GM12878 (cell line): ENCODE measurements around the gene TCERG1L. TPM values are rescaled to one million over a fixed set of nuclear protein-coding genes. Genes with fewer than 3 reads are reported as not detected.

Experiments used
- ATAC-seq: fragments of 200-7000 bp; cut with Tn5 transposase; 3 replicates; pipeline ENCODE4 v1.9.1; 2020; ENCODE audit warnings: mild to moderate bottlenecking, moderate library complexity
- BruUV-seq: library from RNA; stranded (reverse); fragments of 400-500 nt; replicated peaks from 2 replicates; lab custom pipeline; 2021; lab: Mats Ljungman, UMichigan
- CTCF ChIA-PET: fragments of 300-600 bp; sonication (Branson Sonifier 250); formaldehyde crosslinking; extraction: SDS; loops from one replicate; lab custom pipeline; 2021; ENCODE audit warnings: inconsistent platforms; lab: Yijun Ruan, JAX
- POLR2A ChIA-PET: fragments of 350-600 bp; formaldehyde crosslinking; extraction: SDS; loops from one replicate; lab custom pipeline; 2021; ENCODE audit warnings: inconsistent platforms; lab: Charles Lee
- RAD21 ChIA-PET: fragments of 300-600 bp; sonication (Branson Sonifier 250); formaldehyde crosslinking; loops from one replicate; lab custom pipeline; 2023; ENCODE audit warnings: antibody characterized with exemption; ENCODE audit not compliant: unreplicated experiment; lab: Charles Lee
- SMC1A ChIA-PET: fragments of 300-600 bp; sonication (Branson Sonifier 250); formaldehyde crosslinking; loops from one replicate; lab custom pipeline; 2023; ENCODE audit not compliant: unreplicated experiment, uncharacterized antibody; lab: Charles Lee
- DNase-seq: peaks from one replicate; pipeline ENCODE4 v3.0.0-alpha.2; 2011; ENCODE audit warnings: low read depth, low spot score
- FAIRE-seq: peaks from 3 replicates; lab custom pipeline; 2011; peaks lifted over from hg19 to GRCh38; lab: Jason Lieb, UNC
- H2AFZ ChIP-seq: 2 replicates; pipeline ENCODE4 v1.6.0; 2011; ENCODE audit warnings: low read depth, low read length, control low read depth; ENCODE audit not compliant: control insufficient read depth
- H3K27ac ChIP-seq: 2 replicates; pipeline ENCODE4 v1.5.1; 2011; ENCODE audit warnings: control low read depth; ENCODE audit not compliant: control insufficient read depth, insufficient read depth
- H3K27me3 ChIP-seq, 2 experiments: replicated peaks in 1 of 2; 2 replicates each; pipeline versions ENCODE4 v1.6.0 to v1.6.1; 2011; ENCODE audit warnings: low read length in 1 of 2; ENCODE audit not compliant: control insufficient read depth in 2 of 2, insufficient read depth in 2 of 2
- H3K36me3 ChIP-seq, 2 experiments: 2 replicates each; pipeline ENCODE4 v1.5.1; 2011; ENCODE audit warnings: low read length in 1 of 2; ENCODE audit not compliant: control insufficient read depth in 2 of 2, insufficient read depth in 2 of 2
- H3K4me1 ChIP-seq: 2 replicates; pipeline ENCODE4 v1.6.1; 2011; ENCODE audit warnings: mild to moderate bottlenecking, low read length, moderate library complexity, mixed read lengths; ENCODE audit not compliant: control insufficient read depth, insufficient read depth
- H3K4me2 ChIP-seq: 2 replicates; pipeline ENCODE4 v1.6.0; 2011; ENCODE audit warnings: control low read depth; ENCODE audit not compliant: control insufficient read depth, insufficient read depth
- H3K4me3 ChIP-seq: fragments of 200-600 bp; sonication (generic); 2 replicates; pipeline ENCODE4 v1.5.1; 2016
- H3K79me2 ChIP-seq: 2 replicates; pipeline ENCODE4 v1.6.0; 2011; ENCODE audit warnings: low read length; ENCODE audit not compliant: control insufficient read depth, insufficient read depth
- H3K9ac ChIP-seq: 2 replicates; pipeline ENCODE4 v1.8.0; 2011; ENCODE audit warnings: low read length, control low read depth, mixed read lengths; ENCODE audit not compliant: control insufficient read depth, insufficient read depth
- H3K9me3 ChIP-seq: replicated peaks from 3 replicates; pipeline ENCODE4 v1.5.1; 2011; ENCODE audit warnings: mild to moderate bottlenecking, low read length; ENCODE audit not compliant: control insufficient read depth, insufficient read depth
- H4K20me1 ChIP-seq: 2 replicates; pipeline ENCODE4 v1.6.0; 2011; ENCODE audit not compliant: control insufficient read depth, insufficient read depth
- REST ChIP-seq: IDR thresholded peaks from 2 replicates; pipeline ENCODE4 v1.6.1; 2012; ENCODE audit warnings: mild to moderate bottlenecking, low read depth, low read length
- SIX5 ChIP-seq: IDR thresholded peaks from 2 replicates; pipeline ENCODE4 v1.6.1; 2011; ENCODE audit warnings: mild to moderate bottlenecking, low read depth, low read length, moderate library complexity; ENCODE audit not compliant: severe bottlenecking
- WGBS: methylation state at CpG from one replicate; pipeline ENCODE4 v1.1.6; 2016; ENCODE audit warnings: low lambda C conversion rate; ENCODE audit not compliant: insufficient replicate concordance, insufficient coverage; ENCODE audit errors: missing lambda C conversion rate; 5-methylcytosine and 5-hydroxymethylcytosine counted together
- in situ Hi-C: fragments of 300-500 bp; cut with MboI; formaldehyde crosslinking; loops from 9 replicates; pipeline ENCODE4 v1.14.3; 2018; ENCODE audit warnings: mixed read lengths
- intact Hi-C: fragments of 100-400 bp; cut with micrococcal nuclease; formaldehyde crosslinking; loops from one replicate; pipeline ENCODE4 v1.14.2; 2022; ENCODE audit not compliant: unreplicated experiment
- polyA plus RNA-seq, 11 experiments: library from polyadenylated mRNA; depleted of rRNA in 4 of 11; unstranded in 6 of 11; stranded (reverse) in 5 of 11; fragments of >200 nt; fragmentation: Nextera tagmentation in 4 of 11; fragmentation: Illumina TruSeq in 1 of 11; extraction: Ambion mirVana in 4 of 11; extraction: Trizol in 1 of 11; gene quantifications; 1 replicate in 1 of 11; 2 replicates in 10 of 11; pipeline versions ENCODE4 v1.2.1 to v1.2.3, GENCODE V29; 2011 to 2016; ENCODE audit warnings: inconsistent platforms in 2 of 11, missing spikeins in 2 of 11, low read depth in 1 of 11
- total RNA-seq, 4 experiments: library from RNA; depleted of rRNA in 3 of 4; stranded (reverse); fragments of >200 nt in 3 of 4; fragmentation: Illumina TruSeq in 1 of 4; extraction: Trizol in 1 of 4; gene quantifications; 2 replicates each; pipeline versions ENCODE4 v1.2.1 to v1.2.3, GENCODE V29; 2013 to 2021

The TCERG1L gene
- total and polyA plus RNA-seq, 10 of the 15 experiments (the other 5 are each of a cell fraction or from before 2014, with no cell fraction given), result not detected

- TF ChIP-seq REST, result peak; percentile 48; the same call in 1 of the 2 replicates
- TF ChIP-seq SIX5, result no peak
- POLR2A ChIA-PET, result no interaction called here
- Histone ChIP-seq H2AFZ (no peak overlapping the region), H3K36me3 (no peaks in the 10 kb centered on the region), H3K27me3 (peaks cover 0 to 5% of the 10 kb centered on the region in 2 experiments; a peak in 1 of 4 replicates), H3K9ac (no peak overlapping the region), H3K27ac (no peak overlapping the region), H4K20me1 (no peaks in the 10 kb centered on the region), H3K4me2 (no peak overlapping the region), H3K4me1 (no peaks in the 10 kb centered on the region), H3K4me3 (no peak overlapping the region), H3K79me2 (no peaks in the 10 kb centered on the region), H3K9me3 (no peaks in the 10 kb centered on the region; the same call in 1 of the 3 replicates)
- no peak for ATAC-seq
- RAD21 ChIA-PET, result no interaction called here
- intact Hi-C loops, result no loop called here
- no peak for FAIRE-seq
- CTCF ChIA-PET, result no interaction called here
- in situ Hi-C loops, result no loop called here
- BruUV-seq, result no TSS peak
- DNase-seq, result no peak
- SMC1A ChIA-PET, result no interaction called here
- 64% methylated on average over 44 of the region's 76 CpGs for WGBS
Observed at GRCh38 chr10:131310551-131311401, 745 bp downstream of the TCERG1L start.
